ENCODE data around the gene AQP12B.

- no peak for TF ChIP-seq CTCF (IDR thresholded peaks at IDR 0.05)
- no peak for TF ChIP-seq POLR2A (IDR thresholded peaks at IDR 0.05)
Measured at GRCh38 chr2:240717681-240718581, 35.2 kb upstream of the AQP12B start.
